Suppressor macrophage treated with lipopolysaccharide for 4 hours (primary cell): ENCODE measurements around the gene DBN1.

Source experiments
- DNase-seq: peaks from one replicate; pipeline ENCODE4 v3.0.0-alpha.2; 2020

DBN1 gene

DNA sequence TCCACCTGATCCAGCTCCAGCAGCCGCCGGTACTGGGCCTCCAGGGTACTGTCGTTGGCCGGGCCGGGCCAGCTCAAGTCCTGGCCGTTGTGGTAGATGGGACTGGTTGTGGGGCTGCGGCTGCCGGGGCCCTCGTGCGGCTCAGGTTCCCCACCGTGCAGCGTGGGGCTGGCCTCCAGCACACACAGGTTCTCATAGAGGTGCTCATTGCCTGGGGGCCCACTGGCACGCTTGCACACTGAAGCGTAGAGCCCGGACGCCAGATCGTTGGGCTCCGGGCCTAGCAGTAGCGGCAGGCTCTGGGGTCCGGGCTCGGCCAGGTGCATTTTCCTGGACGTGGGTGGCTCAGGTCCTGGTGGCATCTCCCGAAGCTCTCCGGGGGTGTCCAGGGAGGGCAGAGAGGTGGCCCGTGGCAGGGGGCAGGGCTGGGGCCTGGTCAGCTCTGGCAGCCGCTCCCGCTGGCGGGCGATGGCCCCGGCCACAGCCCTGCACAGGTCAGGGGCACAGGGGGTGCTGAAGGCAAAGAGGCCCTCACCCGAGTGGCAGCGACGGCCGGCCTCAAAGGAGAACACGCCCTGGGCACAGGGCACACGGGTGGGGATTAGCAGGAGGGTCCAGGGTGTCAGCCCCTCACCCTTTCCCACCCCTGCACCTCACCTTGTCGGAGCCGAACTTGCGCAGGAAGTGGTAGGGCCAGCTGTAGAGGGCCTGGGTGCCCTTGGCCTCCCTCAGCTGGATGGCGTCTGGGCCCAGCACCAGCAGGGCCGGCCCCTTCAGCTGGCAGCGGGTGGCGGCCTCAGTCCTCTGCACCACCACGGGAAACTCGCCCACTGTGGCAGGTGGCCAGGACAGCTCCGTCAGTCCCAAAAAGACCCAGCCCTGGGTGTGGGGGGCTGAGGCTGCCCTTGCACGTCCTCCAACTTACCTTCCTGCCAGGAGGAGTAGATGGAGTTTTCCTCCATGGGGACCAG is 30.9 kb upstream of the DBN1 start:
- no peak for DNase-seq

DNA sequence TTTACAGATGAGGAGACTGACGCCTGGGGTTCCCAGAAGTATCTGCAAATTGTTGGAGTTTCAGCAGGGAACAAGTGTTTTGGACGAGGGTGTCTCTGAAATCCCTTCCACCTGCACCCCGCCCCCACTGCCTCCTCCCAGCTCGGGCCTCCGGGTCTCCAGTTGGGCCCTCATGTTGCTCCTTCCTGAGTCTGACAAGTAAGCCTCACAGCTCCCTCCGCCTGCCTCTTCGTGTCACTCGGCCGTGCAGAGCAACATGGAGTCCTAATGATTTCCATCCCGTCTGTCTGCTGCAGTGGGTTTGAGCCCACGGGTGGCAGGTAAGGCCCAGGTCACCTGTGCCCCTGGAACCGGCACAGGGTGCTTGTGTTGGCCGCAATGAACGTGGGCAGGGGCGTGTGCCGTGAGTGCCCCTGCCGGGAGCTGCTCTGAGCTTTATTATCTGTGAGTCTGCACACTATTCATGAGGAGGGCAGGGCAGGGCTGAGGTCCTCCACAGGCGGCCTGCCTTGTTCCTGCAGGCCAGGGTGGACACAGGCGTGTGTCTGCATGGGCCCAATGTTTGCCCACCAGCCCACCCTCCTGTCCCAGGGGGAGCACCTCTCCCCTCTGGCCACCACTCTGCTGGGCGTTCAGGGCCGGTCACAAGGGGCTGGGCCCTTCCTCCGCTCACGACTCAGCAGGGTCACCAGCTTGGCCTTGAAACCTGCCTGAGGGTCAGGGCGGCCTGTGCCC is 30.1 kb upstream of the DBN1 start:
- no peak for DNase-seq

DNA sequence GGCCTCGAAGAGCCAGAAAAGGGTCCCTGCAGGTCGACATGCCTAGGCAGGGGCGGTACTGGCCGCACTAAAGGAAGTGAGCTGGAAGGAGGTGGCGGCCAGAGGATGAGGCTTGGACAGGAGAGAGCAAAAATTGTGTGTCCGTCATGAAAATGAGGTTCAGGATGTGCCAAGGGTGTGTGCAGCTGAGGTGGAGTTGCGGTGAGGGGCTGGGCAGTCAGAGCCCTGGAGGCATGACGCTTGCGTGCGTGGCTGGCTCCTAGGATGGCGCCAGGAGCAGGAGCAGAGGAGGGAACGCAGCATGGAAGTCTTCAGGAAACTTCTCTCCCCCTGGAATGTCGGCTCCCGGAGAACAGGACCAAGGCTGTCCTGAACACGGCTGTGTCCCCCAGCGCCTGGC is 29.5 kb upstream of the DBN1 start:
- no peak for DNase-seq

DNA sequence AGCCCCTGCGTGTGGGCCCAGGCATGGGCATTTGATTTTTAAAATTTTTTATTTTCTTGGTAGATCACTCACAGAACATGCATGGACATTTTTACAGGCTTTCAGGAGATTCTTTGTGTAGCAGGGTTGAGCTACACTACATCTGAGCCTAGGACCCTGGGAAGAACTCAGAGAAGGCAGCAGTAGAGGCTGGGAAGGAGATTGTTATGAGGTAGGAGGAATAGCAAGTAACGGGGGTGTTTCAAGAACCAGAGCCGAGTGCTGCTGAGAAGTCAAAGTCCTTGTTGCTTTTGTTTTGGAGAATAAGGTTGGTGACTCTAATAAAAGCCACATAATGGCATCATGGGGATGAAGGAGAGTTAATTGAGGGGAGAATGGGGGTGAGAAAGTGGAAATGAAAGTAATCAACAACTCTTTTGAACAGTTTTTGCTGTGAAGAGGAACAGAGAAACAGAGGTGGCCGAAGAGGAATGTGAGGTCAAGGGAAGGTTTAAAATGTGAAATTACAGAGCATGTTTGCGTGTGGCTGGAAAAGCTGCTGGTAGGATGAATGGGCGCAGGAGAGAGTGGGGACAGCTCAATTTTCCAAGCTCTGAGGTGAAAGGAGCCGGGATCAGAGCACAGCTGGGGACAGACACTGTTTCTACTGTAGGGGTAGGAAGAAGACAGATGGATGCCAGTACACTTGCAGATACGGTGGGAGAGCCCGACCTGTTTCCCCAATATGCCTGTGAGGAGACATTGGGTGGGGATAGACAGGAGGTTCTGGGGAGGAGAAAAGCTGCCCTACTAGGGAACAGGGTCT is 28.6 kb upstream of the DBN1 start:
- peak; percentile 49 for DNase-seq

DNA sequence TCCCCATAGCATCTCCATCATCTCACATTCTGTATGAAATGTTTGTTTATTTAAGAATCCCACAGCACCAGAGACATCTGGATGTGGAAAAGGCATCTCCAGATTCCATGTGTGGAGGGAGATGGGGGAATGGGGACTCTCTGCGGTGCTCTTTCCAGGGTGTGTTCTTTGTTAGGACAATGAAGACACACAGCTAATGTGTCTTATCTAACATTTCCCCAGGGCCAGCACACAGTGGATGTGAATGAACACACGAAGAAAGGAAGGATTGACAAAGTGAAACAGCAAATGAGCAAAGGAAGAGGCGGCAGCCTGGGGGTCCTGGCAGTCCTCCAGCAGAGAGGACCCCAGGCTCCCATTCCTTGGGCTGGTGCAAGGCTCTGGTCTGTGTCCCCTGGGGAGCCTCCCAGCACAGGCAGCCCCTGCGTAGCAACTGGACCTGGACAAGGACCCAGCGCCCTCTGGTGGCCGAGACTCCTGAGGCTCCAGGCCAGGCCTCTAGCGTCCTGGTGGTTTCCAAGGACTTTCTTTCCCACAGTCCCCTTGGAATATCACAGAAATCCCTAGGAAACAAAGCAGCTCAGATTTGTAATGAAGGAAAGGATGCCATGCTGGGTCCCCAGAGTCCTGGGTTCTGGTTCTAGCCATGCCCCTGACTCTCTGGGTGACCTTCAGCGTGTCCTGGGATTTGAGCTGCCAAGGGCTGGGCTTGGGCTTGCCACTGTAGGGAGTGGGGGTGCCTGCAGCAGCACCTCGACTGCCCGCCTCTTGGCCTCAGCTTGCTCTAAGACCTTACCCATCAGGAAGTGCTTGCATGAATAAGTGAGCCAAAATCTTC is 27.5 kb upstream of the DBN1 start:
- peak; percentile 91 for DNase-seq

DNA sequence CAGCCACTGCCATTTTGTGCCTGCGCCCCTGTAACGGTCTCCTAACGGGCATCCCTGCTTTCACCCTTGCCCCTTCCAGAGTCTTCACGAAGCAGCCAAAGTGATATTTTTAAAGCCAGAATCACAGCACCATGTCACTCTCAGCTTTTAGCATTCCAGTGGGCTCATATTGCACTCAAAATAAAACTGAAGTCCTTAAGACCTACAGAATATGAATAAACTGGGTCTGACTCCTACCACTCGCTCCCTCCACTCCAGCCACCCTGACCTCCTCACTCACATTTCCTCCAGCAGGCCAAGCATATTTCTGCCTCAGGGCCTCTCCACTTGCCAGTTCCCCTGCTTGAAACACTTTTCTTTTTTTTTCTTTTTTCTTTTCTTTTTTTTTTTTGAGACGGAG is 26.4 kb upstream of the DBN1 start:
- DNase-seq: no peak

DNA sequence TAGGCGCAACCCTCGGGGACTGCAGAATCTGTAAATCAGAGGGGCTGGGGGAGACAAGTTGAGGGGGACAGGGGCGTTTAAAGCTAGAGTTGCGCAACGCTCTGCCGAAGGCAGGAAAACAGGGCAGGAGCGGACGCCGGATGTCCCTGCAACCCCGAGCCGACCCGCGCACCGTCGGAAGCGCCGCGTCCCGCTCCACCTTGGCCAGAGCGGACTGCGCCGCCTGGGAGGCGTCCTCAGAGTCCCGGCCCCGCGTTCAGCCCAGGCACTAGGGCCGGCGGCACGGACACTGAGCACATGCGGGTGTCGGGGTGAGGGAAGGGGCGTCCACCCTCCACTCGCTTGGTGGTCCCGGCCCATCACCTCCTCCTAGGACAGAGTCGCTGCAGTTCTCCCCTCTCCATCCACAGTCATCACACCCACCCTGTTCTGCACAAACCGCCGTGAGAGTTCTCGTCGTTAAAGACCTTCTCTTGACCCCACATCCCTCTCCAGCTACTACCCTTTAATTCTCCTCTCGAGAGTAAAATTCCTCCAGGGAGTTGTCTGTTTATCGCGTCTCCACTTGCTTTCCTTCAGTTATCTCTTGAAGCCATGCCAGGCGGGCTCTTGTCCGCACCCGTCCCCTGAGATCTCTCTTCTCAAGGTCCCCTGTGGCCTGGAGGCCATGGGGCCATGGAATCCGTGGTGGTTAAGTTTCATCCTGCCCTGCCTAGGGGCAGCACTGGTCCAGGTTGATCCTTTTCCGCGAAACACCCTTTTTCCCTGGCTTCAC is 24.8 kb upstream of the DBN1 start:
- DNase-seq: no peak

DNA sequence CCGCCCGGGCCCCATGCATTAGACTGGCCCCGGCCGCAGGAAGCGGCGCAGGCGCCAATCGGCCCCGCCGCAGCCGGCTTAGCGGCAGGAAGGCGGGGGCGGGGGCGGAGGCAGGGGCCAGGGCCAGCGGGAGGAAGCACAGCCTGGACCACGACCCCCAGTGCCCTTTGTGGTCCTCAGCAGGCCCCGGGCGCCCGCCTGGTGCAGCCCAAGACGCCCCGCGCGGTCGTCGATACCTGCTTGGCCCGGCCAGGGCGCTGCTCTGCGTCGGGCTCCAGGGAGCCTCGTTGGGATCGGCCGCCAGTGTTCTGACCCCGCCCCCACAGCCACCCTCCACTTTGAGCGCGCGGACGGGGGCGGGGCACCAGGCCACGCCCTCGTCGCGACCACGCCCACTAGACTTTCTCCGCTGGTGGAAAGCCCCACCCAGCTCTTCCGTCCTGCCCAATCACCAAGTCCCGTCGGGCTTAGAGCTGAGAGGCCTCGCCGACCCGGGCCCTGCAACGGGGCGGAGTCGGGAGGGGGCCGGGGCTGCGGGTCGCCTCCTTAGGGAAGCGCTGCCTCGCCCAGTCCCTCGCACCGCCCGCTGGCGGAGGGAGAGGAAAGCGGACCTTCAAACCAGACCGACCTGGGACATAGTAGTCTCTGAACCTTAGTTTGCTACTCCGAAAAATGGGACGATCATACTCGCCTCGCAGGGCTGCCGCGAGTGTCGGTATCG is 24.0 kb upstream of the DBN1 start, which contains the start of gene PDLIM7:
Gene PDLIM7 (minus strand): TSS at position 313 of the 721 bp plus-strand sequence. CDS start 1,092 bp downstream, outside the sequence.
- peak; percentile 98 for DNase-seq

DNA sequence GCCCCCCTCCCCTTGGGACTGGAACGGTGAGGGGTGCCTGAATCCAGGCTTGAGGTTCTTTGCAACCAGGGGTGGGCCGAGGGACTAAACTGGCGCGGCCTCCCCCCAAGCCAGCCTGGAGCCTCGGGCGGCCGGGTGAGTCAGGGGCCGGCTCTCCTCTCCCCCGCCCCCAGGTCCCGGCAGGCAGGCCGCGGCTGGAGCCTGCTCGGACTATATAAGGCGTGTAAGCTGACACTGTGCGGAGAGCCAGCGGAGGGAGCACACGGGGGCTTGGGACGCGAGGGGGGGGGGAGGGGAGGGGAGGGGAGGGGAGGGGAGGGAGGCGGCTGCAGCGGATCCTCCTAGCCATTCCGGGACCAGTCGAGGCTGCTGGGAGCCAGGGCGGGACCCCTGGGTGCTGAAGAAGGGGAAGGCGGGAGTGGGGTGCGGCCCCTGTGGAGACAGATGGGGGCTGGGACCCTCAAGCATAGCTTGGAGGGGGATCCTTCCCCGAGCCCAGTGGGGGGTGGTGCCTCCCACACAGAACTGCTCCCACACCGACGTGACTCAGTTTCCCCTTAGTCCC is 23.4 kb upstream of the DBN1 start:
- DNase-seq: peak; percentile 59

DNA sequence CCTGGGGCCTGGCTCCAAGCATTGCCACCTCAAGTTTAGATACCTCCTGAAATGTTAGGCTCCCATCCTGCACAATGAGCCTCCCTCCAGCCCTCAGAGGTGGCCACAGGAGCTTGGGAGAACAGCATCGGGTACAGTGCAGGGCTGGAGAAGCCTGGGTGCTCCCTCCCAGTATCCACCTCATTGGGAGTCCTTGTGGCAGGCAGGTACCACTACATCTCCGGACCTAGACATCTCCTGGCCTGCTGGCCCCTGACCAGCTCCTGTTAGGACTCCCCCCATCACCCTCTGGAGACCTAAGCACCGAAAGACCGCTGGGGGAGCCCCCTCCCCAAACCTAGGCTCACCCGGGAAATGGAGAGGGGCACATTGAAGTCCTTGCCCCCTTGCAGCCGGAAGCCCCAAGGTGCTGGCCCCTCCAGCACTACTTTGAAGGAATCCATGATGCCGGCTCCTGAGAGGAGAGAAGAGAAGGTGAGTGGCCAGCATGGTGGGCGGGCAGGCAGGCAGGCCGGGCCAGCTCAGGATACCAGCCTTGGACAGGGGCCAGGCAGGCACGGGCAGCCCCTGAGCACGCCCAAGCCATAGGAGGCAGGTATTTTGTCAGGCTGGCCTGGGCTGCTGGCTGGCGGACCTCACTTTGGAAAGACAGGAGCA is 22.8 kb upstream of the DBN1 start:
- DNase-seq: no peak

DNA sequence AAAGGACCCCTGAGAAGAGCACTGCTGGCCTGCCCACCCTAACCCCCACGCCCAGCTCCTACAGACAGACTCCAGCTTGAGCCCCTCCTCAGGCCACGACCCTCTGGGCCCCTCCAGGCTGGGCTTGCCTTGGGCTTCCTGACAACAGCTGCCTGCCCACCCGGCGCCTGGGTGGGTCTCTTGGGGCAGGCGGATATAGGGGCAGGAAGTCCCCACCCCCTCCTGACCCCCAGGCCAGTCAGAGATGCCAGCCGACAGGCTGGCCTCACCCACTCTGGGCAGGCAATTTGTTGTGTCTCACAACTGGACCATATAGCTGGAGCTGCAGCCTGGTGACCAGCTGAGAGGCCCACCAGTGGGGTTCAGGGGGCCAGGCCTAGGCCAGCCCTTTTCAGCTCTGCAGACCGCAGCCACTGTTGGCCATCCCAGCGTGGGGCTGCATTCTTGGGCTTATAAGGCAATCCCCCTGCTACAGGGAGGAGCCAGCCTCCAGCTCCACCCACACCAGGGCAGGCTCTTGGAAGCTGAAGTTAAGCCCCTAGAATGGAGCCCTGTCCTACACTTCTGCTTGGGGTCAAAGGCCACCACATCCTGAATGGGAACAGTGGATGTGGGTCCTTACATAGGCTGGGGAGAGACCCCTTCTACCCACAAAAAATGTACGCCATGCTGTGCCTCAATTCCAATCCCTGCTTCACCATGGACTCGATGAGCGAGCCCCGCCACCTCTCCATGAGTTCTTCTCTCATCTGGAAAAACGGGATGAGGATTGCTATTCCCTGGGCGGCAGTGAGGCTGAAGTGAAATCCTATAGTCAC is 22.0 kb upstream of the DBN1 start:
- DNase-seq: no peak

DNA sequence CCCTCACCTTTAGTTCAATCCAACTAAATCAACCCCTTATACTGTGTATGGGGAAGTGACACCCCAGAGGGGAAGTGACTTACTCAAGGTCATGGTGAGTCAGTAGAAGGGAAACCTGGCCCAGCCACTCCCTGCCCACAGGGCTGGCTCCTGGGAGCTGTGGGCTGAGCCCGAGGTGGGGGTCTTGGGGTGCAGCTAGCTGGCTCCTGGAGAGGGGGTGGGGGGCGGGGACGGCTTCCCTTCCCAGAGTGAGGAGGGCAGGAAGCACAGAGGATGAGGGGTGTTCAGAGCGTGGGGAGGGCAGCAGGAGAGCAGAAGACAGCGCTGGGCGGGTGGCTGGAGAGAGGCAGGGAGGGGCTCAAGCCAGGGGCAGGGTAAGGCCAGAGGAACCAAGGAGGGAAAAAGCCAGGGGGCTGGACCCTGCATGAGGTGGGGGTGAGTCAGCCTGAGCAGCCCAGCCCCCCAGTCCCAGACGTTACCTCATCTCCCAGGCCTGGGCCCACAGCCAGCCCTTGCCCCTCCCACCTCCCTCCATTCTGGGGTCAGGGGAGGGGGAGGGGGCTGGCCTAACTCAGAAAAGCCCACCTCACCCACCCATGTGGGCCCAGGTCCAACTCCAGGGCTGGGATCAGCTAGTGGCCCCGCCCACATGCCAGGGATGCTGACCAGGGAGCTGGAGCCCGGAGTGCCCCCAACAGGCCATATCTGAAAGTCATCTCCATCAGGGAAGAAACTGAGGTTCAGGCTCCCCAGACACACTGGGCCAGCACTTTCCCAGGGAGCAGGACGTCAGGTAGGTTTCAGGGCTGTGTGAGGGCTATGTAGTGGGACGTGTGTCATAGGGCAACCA is 21.1 kb upstream of the DBN1 start:
- DNase-seq: peak; percentile 86

DNA sequence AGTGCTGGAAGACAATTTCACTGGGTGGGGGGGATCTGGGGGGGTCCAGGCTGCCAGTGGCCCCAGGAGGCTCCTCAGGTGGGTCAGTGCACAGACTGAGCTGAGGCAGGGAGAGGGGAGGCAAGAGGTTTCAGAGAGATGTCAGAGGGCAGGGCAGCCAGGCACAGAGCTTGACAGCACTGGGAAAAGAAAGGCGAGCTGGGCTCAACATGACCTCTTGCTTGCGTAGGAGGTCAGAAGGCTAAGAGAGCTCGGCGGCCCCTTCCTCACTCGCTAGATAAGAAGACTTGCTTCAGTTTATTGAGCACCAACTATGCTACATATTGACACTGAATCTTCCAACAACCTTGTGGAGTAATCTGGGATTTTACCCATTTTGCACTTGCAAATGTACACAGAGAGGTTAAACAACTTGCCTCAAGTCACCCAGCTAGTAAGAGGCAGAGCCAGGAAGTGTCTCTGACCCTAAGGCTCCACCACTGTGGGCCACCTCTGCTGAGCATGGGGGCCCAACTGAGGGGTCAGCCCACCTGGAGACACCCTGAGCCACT is 20.4 kb upstream of the DBN1 start:
- peak; percentile 65 for DNase-seq

DNA sequence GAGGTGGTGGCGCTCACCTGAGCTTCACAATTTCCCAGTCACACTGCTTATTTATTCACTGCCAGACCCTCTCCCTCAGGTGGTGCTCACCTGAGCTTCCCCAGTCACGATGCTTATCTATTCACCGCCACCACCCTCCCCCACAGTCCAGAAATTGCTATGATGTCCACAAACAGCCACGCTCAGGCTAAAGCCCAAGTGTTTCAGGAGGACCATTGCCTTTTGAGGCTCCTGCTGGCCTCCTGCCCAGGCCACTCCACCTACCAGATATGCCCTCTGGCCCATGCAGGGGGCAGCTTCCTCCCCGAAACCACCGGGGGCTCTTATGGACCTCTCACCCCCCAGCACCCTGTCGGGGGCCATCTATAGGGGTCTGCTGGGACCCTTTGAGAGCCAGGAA is 19.4 kb upstream of the DBN1 start:
- DNase-seq: no peak

DNA sequence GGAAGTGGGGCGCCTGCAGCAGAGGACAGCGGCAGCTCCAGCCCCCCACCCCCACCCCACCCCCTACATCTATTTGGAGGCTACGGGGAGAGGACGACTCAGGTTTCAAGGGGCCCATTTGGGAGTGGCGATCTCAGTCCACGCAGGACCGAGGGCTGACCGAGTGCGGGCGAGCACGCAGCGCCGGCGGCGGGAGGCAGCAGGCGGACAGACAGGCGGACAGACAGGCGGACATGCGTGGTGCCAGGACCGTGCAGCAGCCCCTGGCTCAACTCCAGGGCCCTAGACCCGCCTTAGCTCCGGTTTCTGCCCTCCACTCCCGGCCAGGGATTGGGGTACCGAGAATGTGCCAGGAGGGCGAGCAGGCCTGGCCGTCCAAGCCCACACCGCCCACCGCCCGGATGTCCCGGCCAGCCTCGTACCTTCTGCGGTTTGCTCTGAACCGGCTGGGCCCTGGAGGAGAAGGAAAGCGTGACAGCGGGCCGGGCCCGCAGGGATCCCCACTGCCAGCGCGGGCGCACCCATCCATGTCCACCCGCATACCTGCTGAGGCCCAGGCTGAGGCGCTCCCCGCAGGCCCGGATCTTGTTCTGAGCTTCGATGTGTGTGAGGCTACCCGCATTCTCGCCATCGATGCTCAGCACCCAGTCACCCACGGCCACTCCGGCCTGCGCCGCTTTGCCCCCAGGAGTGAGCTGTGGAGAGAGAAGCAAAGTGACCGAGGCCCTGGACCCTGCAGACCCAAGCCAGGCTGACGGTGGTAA is 18.7 kb upstream of the DBN1 start:
- DNase-seq: no peak

DNA sequence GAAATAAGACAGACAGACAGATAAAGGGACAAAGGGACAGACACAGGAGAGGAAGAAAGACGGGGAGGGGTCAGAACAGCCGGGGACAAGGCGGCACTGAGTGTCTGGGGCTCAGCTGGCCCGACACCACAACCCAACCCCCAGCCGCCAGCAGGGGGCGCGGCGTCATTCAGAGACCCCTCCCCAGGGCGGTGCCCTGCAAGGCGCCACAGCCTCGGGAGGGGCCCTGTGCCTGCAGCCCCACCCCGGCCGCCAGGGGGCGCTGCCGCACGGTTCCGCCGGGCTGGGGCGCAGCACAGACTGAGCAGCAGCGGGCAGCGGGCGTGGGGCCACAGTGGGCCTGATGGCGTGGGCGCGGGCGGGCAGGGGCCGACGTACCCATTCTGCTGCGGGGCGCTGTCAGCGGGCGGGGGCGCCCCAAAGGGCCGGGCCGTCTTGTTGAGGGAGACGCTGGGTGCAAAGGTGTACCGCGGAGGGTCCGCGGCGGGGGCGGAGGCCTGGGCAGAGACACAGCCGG is 18.1 kb upstream of the DBN1 start:
- no peak for DNase-seq
